ENCODE measurements around the gene CENPP. TPM values are rescaled to one million over a fixed set of nuclear protein-coding genes. Genes with fewer than 3 reads are reported as not detected.
A peak's percentile ranks its signal among the peaks of the same experiment; 100 is the strongest.

The CENPP gene
- total and polyA plus RNA-seq, 2 donors: 2.7 to 20.9 TPM

DNA sequence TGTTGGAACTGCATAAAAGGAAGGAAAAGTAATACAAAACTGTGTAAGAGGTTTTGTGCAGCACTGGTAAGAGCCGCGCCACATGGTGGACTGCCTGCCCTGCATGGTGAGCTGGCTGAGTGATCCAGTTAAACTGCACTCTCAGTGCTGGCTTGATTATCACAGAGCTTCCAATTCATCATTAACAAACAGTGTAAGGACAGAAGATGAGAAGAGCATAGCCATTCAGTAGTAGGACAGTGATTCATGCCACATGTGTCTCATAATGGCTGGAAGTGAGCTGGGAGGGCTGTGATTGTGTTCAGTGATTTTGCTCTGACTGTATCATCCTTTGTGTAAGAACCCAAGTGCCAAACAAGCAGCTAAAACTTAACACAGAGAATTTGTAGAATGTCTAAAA lies 142.5 kb downstream of the CENPP start:
- Histone ChIP-seq H3K27ac (ENCODE audit: low read depth) (no peak overlapping the region), H3K36me3 (ENCODE audit: insufficient read depth) (no peaks in the 10 kb centered on the region), H3K4me1 (ENCODE audit: insufficient read depth) (no peaks in the 10 kb centered on the region), H3K4me3 (ENCODE audit: low read depth, low read length) (no peak overlapping the region)
- DNase-seq (ENCODE audit: extremely low spot score): no peak
- WGBS: 90% methylated on average over 2 of the region's 2 CpGs

DNA sequence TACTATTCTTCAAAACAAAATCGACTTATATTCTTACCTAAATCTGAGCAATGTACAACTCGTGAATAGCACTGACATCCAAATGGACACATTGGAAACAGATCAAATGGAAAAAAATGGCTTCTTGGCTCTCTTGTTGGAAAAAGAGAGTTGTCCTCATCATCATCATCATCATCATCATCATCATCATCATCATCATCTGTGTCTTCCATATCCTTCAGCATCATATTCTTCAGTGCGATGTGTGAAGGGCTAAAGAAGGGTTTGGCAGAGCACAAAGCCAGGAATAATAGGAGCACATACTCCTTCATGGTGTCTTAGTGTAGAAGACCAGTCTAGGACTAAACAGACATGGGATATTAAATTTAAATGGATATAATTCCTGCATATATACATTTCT lies 148.8 kb downstream of the CENPP start:
- H3K36me3 ChIP-seq (ENCODE audit: insufficient read depth): no peaks in the 10 kb centered on the region
- no peak for DNase-seq (ENCODE audit: extremely low spot score)
- H3K4me3 ChIP-seq (ENCODE audit: low read depth, low read length): no peak overlapping the region
- 94% methylated on average over 3 of the region's 3 CpGs for WGBS
- H3K4me1 ChIP-seq (ENCODE audit: insufficient read depth): no peaks in the 10 kb centered on the region
- H3K27ac ChIP-seq (ENCODE audit: low read depth): no peak overlapping the region

DNA sequence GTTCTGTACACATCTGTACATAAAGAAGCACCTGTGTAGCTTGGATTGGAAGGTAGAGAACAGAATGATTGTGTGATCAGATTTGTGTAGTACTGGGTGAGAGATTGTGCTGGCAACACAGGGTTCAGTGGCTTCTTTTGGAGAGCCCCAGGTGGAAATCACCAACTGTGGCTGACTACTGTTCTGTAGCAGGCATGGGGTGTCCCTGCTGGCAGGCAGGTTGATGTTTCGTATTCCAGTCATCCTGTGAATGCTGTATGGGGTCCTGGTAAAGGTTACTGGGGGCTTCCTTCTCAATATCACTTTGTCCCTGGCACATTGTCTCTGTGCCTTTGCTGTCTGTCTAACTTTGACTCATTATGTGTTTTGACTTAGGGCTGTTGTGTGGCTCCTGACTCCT lies 151.2 kb downstream of the CENPP start:
- H3K36me3 ChIP-seq (ENCODE audit: insufficient read depth): no peaks in the 10 kb centered on the region
- H3K27ac ChIP-seq (ENCODE audit: low read depth): no peak overlapping the region
- H3K4me1 ChIP-seq (ENCODE audit: insufficient read depth): no peaks in the 10 kb centered on the region
- DNase-seq (ENCODE audit: extremely low spot score): no peak
- 100% methylated on average over 1 of the region's 1 CpG for WGBS
- no peak overlapping the region for H3K4me3 ChIP-seq (ENCODE audit: low read depth, low read length)

DNA sequence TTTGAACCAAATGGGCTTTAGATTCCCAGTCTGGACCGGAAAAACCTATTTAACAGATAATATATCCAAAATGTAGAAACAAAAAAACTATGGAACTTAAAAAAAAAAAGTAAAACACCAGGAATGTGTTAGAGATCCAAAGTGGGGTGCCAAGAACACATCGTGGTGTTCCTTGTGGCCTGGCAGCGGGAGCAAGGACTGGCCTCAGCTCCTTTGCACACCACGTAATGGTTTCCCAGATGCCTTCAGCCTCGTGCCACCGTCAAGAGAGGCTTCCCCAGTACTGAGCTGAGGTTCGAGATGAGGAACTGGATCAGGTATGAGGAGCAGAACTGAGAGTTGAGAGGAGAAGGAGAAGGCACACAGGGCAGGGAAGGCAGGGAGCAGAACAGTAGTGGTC lies 153.0 kb downstream of the CENPP start:
- Histone ChIP-seq H3K4me1 (ENCODE audit: insufficient read depth) (no peaks in the 10 kb centered on the region), H3K36me3 (ENCODE audit: insufficient read depth) (no peaks in the 10 kb centered on the region), H3K27ac (ENCODE audit: low read depth) (no peak overlapping the region), H3K4me3 (ENCODE audit: low read depth, low read length) (no peak overlapping the region)
- no peak for DNase-seq (ENCODE audit: extremely low spot score)
- 86% methylated on average over 7 of the region's 7 CpGs for WGBS

DNA sequence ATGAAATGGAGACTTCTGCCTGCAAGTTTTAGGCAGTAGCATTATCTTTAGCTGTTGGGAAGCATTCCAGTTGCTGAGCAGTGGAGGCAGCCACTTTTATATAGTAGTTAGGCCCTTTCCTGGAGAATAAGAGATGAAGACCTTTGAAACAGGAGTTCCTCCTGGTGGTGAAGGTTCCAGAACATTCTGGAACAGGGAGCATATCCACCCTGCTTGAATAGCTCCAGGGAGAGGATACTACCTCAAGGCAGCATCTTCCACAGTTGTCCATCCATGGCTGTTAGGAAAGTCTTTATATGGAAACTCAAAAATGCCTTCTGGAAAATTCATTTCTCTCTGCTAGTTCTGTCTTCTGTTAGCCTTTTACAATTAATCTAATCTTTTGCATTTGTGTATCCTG lies 153.6 kb downstream of the CENPP start:
- no peak overlapping the region for H3K4me3 ChIP-seq (ENCODE audit: low read depth, low read length)
- no peak for DNase-seq (ENCODE audit: extremely low spot score)
- no peak overlapping the region for H3K27ac ChIP-seq (ENCODE audit: low read depth)
- H3K4me1 ChIP-seq (ENCODE audit: insufficient read depth): no peaks in the 10 kb centered on the region
- H3K36me3 ChIP-seq (ENCODE audit: insufficient read depth): no peaks in the 10 kb centered on the region

DNA sequence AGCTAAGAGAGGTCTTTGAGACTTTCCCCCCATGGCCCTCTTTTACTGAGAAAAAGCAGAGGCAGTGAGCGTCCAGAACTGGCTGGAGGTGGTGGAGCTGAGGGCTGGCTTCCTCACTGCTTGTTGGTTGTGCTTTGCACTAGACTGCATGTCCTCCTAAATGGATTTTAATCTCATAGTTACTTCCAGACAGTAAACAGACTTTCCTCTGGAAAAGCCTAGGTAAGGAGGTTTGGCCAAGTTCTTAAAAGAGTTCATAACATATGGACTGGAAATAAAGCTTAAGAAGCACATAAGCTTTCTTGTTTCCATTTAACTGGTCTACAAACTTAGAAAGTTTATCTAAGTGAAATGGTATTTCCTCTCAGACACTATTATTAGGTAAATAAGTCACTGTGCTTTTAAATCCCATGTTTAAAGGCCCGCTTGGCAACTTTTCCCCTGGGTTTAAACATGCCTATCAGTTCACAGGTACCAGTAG lies 154.6 kb downstream of the CENPP start:
- no peak overlapping the region for H3K4me3 ChIP-seq (ENCODE audit: low read depth, low read length)
- 22% methylated on average over 2 of the region's 2 CpGs for WGBS
- no peaks in the 10 kb centered on the region for H3K36me3 ChIP-seq (ENCODE audit: insufficient read depth)
- peak; percentile 53 for DNase-seq (ENCODE audit: extremely low spot score)
- H3K27ac ChIP-seq (ENCODE audit: low read depth): peak overlapping the region; percentile 56
- H3K4me1 ChIP-seq (ENCODE audit: insufficient read depth): no peaks in the 10 kb centered on the region

DNA sequence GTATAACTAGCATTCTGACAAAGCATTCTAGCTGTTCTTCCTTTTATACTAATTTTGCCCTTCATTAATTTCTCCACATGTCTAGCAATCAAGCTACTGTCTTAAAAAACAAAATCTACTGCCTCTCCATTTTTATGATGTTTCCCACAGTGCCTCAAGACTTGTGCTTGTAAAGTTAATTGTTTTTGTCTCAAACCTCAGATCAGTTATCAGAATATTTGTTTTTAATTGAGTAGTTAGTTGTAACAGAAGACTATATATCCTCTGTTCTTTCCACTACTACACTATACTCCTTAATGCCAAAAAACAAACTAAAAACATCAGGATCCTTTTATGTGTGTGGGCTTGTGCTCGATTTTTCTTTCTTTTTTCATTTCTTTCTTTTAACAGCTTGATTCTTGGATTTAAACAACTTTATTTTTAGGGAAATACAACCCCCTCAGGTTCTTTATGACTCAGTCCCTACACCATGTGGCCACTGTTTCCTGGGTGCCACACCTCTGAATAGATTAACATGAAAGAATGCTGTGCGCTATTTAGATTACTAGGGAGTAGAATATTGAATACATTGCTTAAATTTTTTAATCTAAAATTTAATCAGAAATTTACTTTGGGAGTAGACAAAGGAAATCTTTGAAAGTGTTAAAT lies 155.4 kb downstream of the CENPP start:
- DNase-seq (ENCODE audit: extremely low spot score): peak; percentile 33
- Histone ChIP-seq H3K27ac (ENCODE audit: low read depth) (no peak overlapping the region), H3K4me3 (ENCODE audit: low read depth, low read length) (no peak overlapping the region), H3K4me1 (ENCODE audit: insufficient read depth) (no peaks in the 10 kb centered on the region), H3K36me3 (ENCODE audit: insufficient read depth) (no peaks in the 10 kb centered on the region)
- WGBS: 34% methylated on average over 2 of the region's 2 CpGs

DNA sequence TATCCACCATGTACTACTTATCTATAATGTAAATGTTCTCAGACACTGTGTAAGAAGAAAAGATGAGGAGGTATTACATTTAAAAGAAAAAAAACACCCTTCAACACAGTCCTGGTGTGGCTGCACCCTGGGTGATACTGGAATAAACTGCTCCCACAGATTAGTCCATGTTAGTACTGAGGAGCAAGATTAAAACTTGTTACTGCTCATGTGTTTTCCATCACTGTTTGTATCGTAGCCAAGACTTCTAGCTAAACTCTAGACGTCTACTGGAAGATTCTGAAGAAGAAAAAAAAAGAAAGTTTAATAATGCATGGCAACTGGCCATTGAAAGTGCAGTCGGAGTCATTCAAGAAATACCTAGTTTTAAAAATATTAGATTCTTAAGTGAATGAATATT lies 156.6 kb downstream of the CENPP start, which contains the start of gene ASPN:
Gene ASPN, minus strand, starts transcription at position 178 of the 400 bp plus-strand sequence.
- H3K36me3 ChIP-seq (ENCODE audit: insufficient read depth): no peaks in the 10 kb centered on the region
- no peak within 1 kb of the TSS for H3K27ac ChIP-seq (ENCODE audit: low read depth)
- 24% methylated on average over 3 of the region's 3 CpGs for WGBS
- DNase-seq (ENCODE audit: extremely low spot score): peak; percentile 74
- no peak within 1 kb of the TSS for H3K4me3 ChIP-seq (ENCODE audit: low read depth, low read length)
- H3K4me1 ChIP-seq (ENCODE audit: insufficient read depth): no peaks in the 10 kb centered on the region

DNA sequence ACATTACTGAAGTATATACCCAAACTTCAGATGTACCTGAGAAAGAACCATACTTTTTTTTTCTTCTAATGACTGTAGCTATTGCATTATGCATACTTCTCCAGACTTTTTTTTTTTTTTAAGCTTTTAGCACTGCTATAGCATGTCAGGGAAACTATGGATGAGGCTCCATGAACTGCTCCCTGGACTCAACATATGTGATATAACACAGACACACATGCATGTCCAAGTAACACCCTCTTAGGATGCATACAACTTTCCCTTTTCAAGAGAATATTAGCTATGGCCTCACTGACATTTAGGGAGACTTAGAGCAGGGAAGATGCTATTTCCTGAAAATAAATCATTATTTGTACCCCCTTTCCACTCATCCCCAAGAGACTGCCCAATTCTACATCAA lies 157.1 kb downstream of the CENPP start:
- Histone ChIP-seq H3K36me3 (ENCODE audit: insufficient read depth) (no peaks in the 10 kb centered on the region), H3K4me1 (ENCODE audit: insufficient read depth) (no peaks in the 10 kb centered on the region), H3K27ac (ENCODE audit: low read depth) (no peak overlapping the region), H3K4me3 (ENCODE audit: low read depth, low read length) (no peak overlapping the region)
- no peak for DNase-seq (ENCODE audit: extremely low spot score)

DNA sequence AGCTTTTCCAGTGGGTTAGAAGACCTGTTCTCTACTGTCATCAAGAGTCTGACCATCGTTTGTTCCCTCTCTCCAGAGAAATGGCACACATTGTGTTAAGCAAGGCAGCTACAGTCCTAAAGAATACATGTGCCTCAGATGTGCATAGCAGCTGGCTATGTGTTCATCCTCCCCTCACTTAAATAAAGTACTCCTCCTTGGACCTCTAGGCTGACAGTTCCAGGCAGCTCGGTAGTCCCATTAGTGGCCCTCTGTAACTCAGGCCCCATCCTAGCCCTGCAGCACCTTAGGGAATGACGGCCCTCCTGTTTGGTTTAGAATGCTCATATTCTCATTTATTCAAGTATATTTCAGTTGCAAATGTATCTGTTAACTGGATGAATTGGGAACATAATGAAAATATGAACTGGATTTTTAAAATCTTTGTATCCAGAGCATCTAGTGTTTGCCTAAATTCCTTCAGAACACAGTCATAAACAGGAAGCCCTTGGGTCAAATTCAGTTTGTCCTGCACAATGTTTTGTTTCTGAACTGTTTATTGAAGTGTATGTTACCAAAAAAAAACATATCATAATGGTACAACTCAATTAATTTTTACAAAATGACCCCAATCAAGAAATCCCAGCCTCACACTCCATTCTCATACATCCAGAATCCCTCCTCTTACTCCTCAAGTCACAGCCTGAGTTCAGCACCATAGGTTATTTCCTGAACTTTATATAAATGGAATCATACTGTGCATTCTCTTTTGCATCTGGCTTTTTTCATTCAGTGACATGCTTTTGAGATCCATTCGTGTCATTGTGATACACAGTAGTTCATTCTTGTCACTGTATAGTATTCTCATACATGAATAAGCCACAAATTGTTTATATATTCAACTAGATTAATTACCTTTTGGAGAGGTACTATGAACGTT lies 158.1 kb downstream of the CENPP start:
- H3K36me3 ChIP-seq (ENCODE audit: insufficient read depth): no peaks in the 10 kb centered on the region
- H3K4me1 ChIP-seq (ENCODE audit: insufficient read depth): no peaks in the 10 kb centered on the region
- 62% methylated on average over 5 of the region's 5 CpGs for WGBS
- H3K4me3 ChIP-seq (ENCODE audit: low read depth, low read length): no peak overlapping the region
- H3K27ac ChIP-seq (ENCODE audit: low read depth): no peak overlapping the region
- DNase-seq (ENCODE audit: extremely low spot score): no peak

DNA sequence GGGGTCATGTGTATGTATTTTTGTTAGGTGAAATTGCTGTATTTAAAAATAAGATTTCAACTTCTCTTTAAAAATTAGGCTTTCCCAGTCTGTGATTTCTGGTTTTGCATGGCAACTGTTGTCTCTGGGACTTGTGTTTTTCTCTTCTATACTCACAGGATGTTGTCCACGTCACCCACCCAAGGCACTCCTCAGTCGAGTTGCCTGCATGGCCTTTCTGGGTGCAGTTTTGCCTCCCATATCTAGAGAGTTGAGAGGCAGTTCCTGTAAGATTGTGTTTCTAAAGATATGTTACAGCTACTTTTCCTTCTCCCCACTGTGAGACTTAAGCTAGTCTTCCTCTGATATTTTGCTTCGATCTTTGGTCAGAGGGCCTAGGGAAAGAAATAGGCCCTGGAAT lies 158.8 kb downstream of the CENPP start:
- WGBS: 85% methylated on average over 3 of the region's 3 CpGs
- Histone ChIP-seq H3K4me1 (ENCODE audit: insufficient read depth) (no peaks in the 10 kb centered on the region), H3K4me3 (ENCODE audit: low read depth, low read length) (no peak overlapping the region), H3K36me3 (ENCODE audit: insufficient read depth) (no peaks in the 10 kb centered on the region), H3K27ac (ENCODE audit: low read depth) (no peak overlapping the region)
- DNase-seq (ENCODE audit: extremely low spot score): no peak

DNA sequence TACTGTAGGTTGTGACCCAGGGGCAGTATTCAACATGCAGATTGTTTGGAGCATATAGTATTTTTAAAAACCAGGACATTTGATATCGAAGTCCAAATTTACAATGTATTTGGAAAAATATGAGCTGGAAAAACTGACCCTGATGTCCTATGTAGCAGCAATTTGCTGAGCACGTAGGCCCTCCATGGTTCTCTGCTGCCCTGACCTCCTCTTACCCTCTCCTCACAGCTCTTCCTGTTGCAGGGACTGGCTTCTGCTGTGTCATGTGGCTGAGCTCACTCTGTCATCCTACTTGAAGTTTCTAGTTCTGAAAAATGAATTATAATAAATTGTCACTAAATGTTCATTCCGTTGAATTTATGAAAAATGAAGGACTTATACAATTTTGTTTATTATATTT lies 160.6 kb downstream of the CENPP start:
- Histone ChIP-seq H3K27ac (ENCODE audit: low read depth) (no peak overlapping the region), H3K36me3 (ENCODE audit: insufficient read depth) (no peaks in the 10 kb centered on the region), H3K4me3 (ENCODE audit: low read depth, low read length) (no peak overlapping the region), H3K4me1 (ENCODE audit: insufficient read depth) (no peaks in the 10 kb centered on the region)
- WGBS: 86% methylated on average over 3 of the region's 3 CpGs
- DNase-seq (ENCODE audit: extremely low spot score): no peak

DNA sequence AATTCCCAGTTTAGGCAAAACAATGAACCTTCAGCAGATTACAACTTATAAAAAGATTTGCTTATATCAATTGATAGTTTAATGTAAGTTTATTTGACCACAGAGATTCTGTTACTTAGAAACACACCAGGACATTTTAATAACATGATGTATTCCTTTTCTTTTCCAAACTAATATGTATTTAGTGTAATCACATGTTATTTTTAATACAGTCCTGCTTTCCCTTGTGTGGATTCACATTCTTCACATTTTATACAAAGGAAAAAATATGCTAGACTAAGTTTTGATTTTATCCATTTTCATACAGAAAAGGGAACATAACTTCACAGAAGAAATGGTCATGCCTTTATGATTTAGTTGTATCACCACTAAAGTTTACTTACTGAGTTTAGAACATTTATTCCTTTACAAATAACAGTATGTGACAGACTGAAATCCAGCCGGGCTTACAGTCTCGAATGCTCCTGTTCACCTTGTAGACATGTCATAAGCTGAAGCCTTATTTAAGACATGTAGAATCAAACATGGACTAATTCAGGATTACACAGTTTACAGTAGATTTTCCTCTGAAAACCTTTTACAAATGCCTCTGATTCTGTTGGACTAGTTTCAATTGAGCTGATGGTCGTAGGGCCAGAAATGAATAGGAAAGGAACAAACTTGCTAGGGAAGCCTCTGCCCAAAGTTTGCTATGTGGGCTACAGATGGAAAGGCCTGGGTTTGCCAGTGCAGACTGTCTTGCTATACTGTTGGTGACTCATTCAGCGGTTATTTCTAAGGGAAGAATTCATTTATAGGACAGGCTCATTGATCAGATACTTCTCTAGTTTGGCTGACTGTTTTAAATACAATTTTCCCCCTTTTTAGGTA lies 163.2 kb downstream of the CENPP start:
- no peak for DNase-seq (ENCODE audit: extremely low spot score)
- Histone ChIP-seq H3K4me1 (ENCODE audit: insufficient read depth) (no peaks in the 10 kb centered on the region), H3K36me3 (ENCODE audit: insufficient read depth) (no peaks in the 10 kb centered on the region), H3K27ac (ENCODE audit: low read depth) (no peak overlapping the region), H3K4me3 (ENCODE audit: low read depth, low read length) (no peak overlapping the region)
- 29% methylated on average over 4 of the region's 4 CpGs for WGBS

Measured in urinary bladder (tissue), 4 donors.